ENCODE data around the gene DNAH3. TPM values are rescaled to one million over a fixed set of nuclear protein-coding genes. Genes with fewer than 3 reads are reported as not detected.
A peak's percentile ranks its signal among the peaks of the same experiment; 100 is the strongest.

Gene DNAH3
- total and polyA plus RNA-seq, 2 of the 13 experiments (the other 11 are each of a cell fraction or from before 2014, with no cell fraction given): 0.07 to 0.08 TPM

GRCh38 chr16:21186326-21186691 is 35.7 kb upstream of the DNAH3 start (continued):
- peak; percentile 79; the same call in 1 of the 2 replicates for TF ChIP-seq NCOR1 (IDR thresholded peaks at IDR 0.05; ENCODE audit: borderline replicate concordance, low read length)
- no peak for TF ChIP-seq ZNF691 (CRISPR knock-in tag; IDR thresholded peaks at IDR 0.05; ENCODE audit: borderline replicate concordance, low read depth)
- peak; percentile 100 for TF ChIP-seq SOX5 (CRISPR knock-in tag; IDR thresholded peaks at IDR 0.05; ENCODE audit: borderline replicate concordance)
- TF ChIP-seq FOXP1 (IDR thresholded peaks at IDR 0.05): peak; percentile 47; the same call in 1 of the 2 replicates
- TF ChIP-seq FOXP1 (CRISPR knock-in tag; IDR thresholded peaks at IDR 0.05): peak; percentile 68; the same call in 1 of the 2 replicates
- peak; percentile 69 for TF ChIP-seq JUND (CRISPR knock-in tag; IDR thresholded peaks at IDR 0.05)
- peak; percentile 99 for TF ChIP-seq ZNF362 (CRISPR knock-in tag; IDR thresholded peaks at IDR 0.05; ENCODE audit: borderline replicate concordance)
- TF ChIP-seq ZBED4 (CRISPR knock-in tag; IDR thresholded peaks at IDR 0.05; ENCODE audit: borderline replicate concordance): 0 out of 2 replicates have a peak, but pooled peaks have one; percentile 31
- no peak for TF ChIP-seq RFX1 (IDR thresholded peaks at IDR 0.05)
- TF ChIP-seq ZNF740 (CRISPR knock-in tag; IDR thresholded peaks at IDR 0.05): no peak
- 0 out of 2 replicates have a peak, but pooled peaks have one; percentile 28 for TF ChIP-seq ZNF205 (CRISPR knock-in tag; IDR thresholded peaks at IDR 0.05)
- TF ChIP-seq ZC3H4 (CRISPR knock-in tag; IDR thresholded peaks at IDR 0.05; ENCODE audit: borderline replicate concordance): no peak
- peak; percentile 54 for TF ChIP-seq U2AF1 (optimal IDR thresholded peaks at IDR 0.05; ENCODE audit: low read depth, low read length)
- no peak for TF ChIP-seq PCBP1 (IDR thresholded peaks at IDR 0.05; ENCODE audit: borderline replicate concordance, low read depth, low read length)
- TF ChIP-seq ZNF557 (CRISPR knock-in tag; IDR thresholded peaks at IDR 0.05): 0 out of 2 replicates have a peak, but pooled peaks have one; percentile 52
- peak; percentile 84 for TF ChIP-seq FOXK2 (IDR thresholded peaks at IDR 0.05)
- TF ChIP-seq KLF13 (CRISPR knock-in tag; IDR thresholded peaks at IDR 0.05): no peak
- TF ChIP-seq ATM (IDR thresholded peaks at IDR 0.05; ENCODE audit: borderline replicate concordance): no peak
- TF ChIP-seq ZNF343 (CRISPR knock-in tag; IDR thresholded peaks at IDR 0.05): no peak
- no peak for TF ChIP-seq HNRNPK (IDR thresholded peaks at IDR 0.05; ENCODE audit: low read depth, low read length, poor library complexity, severe bottlenecking)
- TF ChIP-seq HMGXB4 (CRISPR knock-in tag; IDR thresholded peaks at IDR 0.05; ENCODE audit: borderline replicate concordance in 1 of 2, low read depth in 1 of 2): peak in 1 of 2 experiments; percentile 61; a peak in 1 of 4 replicates
- TF ChIP-seq ZNF232 (CRISPR knock-in tag; IDR thresholded peaks at IDR 0.05; ENCODE audit: borderline replicate concordance): no peak

All from HepG2 (cell line).